Mesothelial cell of epicardium (in vitro differentiated cells): ENCODE measurements around the gene NELFE. TPM values are rescaled to one million over a fixed set of nuclear protein-coding genes. Genes with fewer than 3 reads are reported as not detected.
"Not testable (repeated sequence)": the region's sequence is repeated elsewhere in the genome, so short reads cannot be mapped to it uniquely, and the experiment has no call there.

Experiments used
- DNase-seq, 2 experiments: peaks; one replicate each; pipeline ENCODE4 v3.0.0; 2021; ENCODE audit warnings: low spot score in 2 of 2; ENCODE audit not compliant: unreplicated experiment in 2 of 2
- H3K27ac Mint-ChIP-seq: 2 replicates; pipeline ENCODE4 v1.8.0; 2021; ENCODE audit warnings: mixed read lengths
- H3K27me3 Mint-ChIP-seq: 2 replicates; pipeline ENCODE4 v1.8.0; 2021; ENCODE audit warnings: low read depth, mixed read lengths
- H3K36me3 Mint-ChIP-seq: 2 replicates; pipeline ENCODE4 v1.8.0; 2021; ENCODE audit warnings: mixed read lengths
- H3K4me1 Mint-ChIP-seq: 2 replicates; pipeline ENCODE4 v1.8.0; 2021; ENCODE audit warnings: mixed read lengths
- H3K4me3 Mint-ChIP-seq: 2 replicates; pipeline ENCODE4 v1.8.0; 2021; ENCODE audit warnings: mild to moderate bottlenecking, moderate library complexity, mixed read lengths
- H3K9me3 Mint-ChIP-seq: 2 replicates; pipeline ENCODE4 v1.8.0; 2021; ENCODE audit warnings: mixed read lengths
- CTCF ChIP-seq: fragments of 200-600 bp; sonication (generic); IDR thresholded peaks from one replicate; pipeline ENCODE4 v1.5.0; 2021; ENCODE audit warnings: antibody characterized with exemption; ENCODE audit not compliant: unreplicated experiment
- total RNA-seq: library from RNA; stranded (reverse); gene quantifications from 3 replicates; pipeline ENCODE4 v1.2.1, GENCODE V29; 2021

NELFE gene
- total RNA-seq, 1 donor from 2014 or later, result 60.0 TPM

DNA sequence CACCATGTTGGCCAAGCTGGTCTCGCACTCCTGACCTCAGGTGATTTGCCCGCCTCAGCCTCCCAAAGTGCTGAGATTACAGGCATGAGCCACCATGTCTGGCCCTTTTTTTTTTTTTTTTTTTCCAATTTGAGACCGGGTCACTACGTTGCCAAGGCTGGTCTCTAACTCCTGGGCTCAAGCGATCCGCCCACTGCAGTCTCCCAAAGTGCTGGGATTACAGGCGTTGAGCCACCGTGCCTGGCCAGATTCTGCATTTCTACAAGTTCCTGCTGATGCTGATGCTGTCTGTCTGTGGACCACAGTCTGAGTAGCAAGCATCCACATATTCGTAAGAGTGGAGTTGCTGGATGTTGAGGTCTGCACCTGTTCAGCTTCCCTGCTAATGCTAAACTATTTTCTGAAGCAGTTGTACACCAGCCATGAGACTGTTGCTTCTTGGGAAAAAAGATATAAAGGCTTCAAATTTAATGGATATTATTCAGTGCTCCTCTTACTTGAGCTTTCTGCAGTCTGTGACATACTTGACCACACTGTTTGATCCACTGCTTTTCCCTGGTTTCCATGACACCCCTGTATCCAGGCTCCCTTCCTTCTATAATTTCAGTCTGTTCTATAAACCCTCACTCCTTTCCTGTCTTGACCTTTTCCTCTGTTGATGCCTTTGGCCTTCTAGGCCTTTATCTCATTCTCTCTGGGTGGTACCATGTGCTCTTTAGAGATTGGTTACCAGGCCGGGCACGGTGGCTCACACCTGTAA, 46.8 kb downstream of the NELFE start:
- H3K27ac Mint-ChIP-seq, result no peak overlapping the region
- peaks cover 4% of the 10 kb centered on the region for H3K4me1 Mint-ChIP-seq
- no peaks in the 10 kb centered on the region for H3K27me3 Mint-ChIP-seq
- H3K4me3 Mint-ChIP-seq, result no peak overlapping the region
- no peaks in the 10 kb centered on the region for H3K9me3 Mint-ChIP-seq
- H3K36me3 Mint-ChIP-seq, result no peaks in the 10 kb centered on the region
- no peak for TF ChIP-seq CTCF
- no peak for DNase-seq

GRCh38 chr6:31909298-31909697, 49.5 kb downstream of the NELFE start:
- H3K4me3 Mint-ChIP-seq, H3K4me1 Mint-ChIP-seq, DNase-seq, H3K36me3 Mint-ChIP-seq, H3K9me3 Mint-ChIP-seq, H3K27me3 Mint-ChIP-seq, H3K27ac Mint-ChIP-seq: not testable (repeated sequence)

- Mint-ChIP-seq H3K27me3 (no peaks in the 10 kb centered on the region), H3K9me3 (no peaks in the 10 kb centered on the region), H3K27ac (no peak overlapping the region), H3K36me3 (no peaks in the 10 kb centered on the region), H3K4me1 (peaks cover 11% of the 10 kb centered on the region), H3K4me3 (no peak overlapping the region)
- no peak for TF ChIP-seq CTCF
- no peak for DNase-seq
These were observed 50.0 kb downstream of the NELFE start for GRCh38 chr6:31908791-31909190.

DNA sequence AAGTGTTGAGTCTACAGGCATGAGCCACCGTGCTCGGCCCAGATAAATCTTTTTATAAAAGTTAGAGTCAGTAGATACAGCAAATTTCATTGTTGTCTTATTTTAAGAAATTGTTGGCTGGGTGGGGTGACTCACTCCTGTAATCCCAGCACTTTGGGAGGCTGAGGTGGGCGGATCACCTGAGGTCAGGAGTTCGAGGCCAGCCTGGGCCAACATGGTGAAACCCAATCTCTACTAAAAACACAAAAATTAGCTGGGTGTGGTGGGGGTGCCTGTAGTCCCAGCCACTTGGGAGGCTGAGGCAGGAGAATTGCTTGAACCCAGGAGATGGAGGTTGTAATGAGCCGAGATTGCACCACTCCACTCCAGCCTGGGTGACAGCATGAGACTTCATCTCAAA, 50.5 kb downstream of the NELFE start:
- not testable (repeated sequence) for H3K36me3 Mint-ChIP-seq, H3K27me3 Mint-ChIP-seq, H3K9me3 Mint-ChIP-seq, H3K4me3 Mint-ChIP-seq, DNase-seq, H3K27ac Mint-ChIP-seq
- H3K4me1 Mint-ChIP-seq, result peaks cover 11% of the 10 kb centered on the region

DNA sequence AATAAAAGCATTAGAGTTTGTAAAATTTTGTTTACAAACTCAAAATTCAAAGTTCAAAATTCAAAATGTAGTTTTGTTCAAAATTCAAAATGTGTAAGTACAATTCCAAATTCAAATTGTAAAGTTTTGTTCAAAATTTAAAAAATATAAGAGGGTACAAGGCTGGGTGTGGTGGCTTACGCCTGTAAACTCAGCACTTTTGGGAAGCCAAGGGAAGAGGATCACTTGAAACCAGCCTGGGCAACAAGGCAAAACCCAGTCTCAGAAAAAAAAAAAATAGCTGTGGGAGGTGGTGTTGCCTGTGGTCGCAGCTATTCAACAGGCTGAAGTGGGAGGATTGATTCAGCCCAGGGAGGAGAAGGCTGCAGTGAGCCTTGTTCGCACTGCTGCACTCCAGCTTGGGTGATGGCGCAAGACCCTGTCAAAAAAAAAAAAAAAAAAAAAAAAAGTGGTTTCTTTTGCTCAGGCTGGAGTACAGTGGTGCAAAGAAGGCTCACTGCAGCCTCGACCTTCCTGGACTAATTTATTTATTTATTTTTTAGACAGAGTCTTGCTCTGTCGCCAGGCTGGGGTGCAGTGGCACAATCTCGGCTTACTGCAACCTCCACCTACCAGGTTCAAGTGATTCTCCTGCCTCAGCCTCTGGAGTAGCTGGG, 51.5 kb downstream of the NELFE start:
- Mint-ChIP-seq H3K36me3 (no peaks in the 10 kb centered on the region), H3K27me3 (no peaks in the 10 kb centered on the region), H3K9me3 (no peaks in the 10 kb centered on the region), H3K4me3 (no peak overlapping the region), H3K4me1 (peaks cover 19% of the 10 kb centered on the region), H3K27ac (no peak overlapping the region)
- no peak for TF ChIP-seq CTCF
- DNase-seq, result no peak

- H3K4me1 Mint-ChIP-seq, result peaks cover 19% of the 10 kb centered on the region
- not testable (repeated sequence) for DNase-seq, H3K36me3 Mint-ChIP-seq, H3K27ac Mint-ChIP-seq, H3K27me3 Mint-ChIP-seq, H3K4me3 Mint-ChIP-seq, H3K9me3 Mint-ChIP-seq
These were observed 52.0 kb downstream of the NELFE start for GRCh38 chr6:31906727-31907126.

DNA sequence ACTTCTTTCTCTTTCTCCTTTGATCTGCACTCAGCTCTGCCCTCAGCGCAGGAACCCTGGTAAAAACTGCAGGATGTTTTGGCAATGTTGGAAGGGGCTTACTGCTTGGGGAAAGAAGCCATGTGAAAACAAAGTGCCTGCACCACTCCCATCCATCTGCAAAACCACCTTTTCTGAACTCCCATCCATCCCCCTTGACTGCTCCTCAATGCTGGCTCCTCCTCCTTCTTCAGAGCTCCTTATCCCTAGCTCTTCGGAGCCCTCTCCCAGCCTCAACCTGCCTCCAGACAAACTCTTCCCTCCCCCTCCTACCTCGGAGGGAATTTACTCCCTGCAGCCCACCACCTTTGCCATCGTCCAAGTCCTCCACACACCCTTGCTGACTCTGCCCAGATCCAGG, 52.6 kb downstream of the NELFE start:
- Mint-ChIP-seq H3K27ac (no peak overlapping the region), H3K9me3 (no peaks in the 10 kb centered on the region), H3K4me3 (no peak overlapping the region), H3K36me3 (no peaks in the 10 kb centered on the region), H3K4me1 (peaks cover 19% of the 10 kb centered on the region), H3K27me3 (no peaks in the 10 kb centered on the region)
- no peak for DNase-seq
- no peak for TF ChIP-seq CTCF
